Nephron (organoid): Measurements from ENCODE around the gene KCTD14.

Experiments
- H3K27ac Mint-ChIP-seq, 3 experiments: 2 replicates each; pipeline ENCODE4 v1.8.0; 2020; ENCODE audit warnings: mixed read lengths in 3 of 3, mild to moderate bottlenecking in 2 of 3, moderate library complexity in 1 of 3
- H3K27me3 Mint-ChIP-seq: 2 replicates; pipeline ENCODE4 v1.8.0; 2021; ENCODE audit warnings: low read depth, mild to moderate bottlenecking, moderate library complexity, mixed read lengths
- H3K36me3 Mint-ChIP-seq: 2 replicates; pipeline ENCODE4 v1.8.0; 2020; ENCODE audit warnings: low read depth, mixed read lengths
- H3K4me1 Mint-ChIP-seq: 2 replicates; pipeline ENCODE4 v1.8.0; 2020; ENCODE audit warnings: mixed read lengths
- H3K4me3 Mint-ChIP-seq, 3 experiments: 2 replicates each; pipeline ENCODE4 v1.8.0; 2020; ENCODE audit warnings: mild to moderate bottlenecking in 3 of 3, mixed read lengths in 3 of 3, moderate library complexity in 2 of 3
- H3K9me3 Mint-ChIP-seq: 2 replicates; pipeline ENCODE4 v1.8.0; 2020; ENCODE audit warnings: mixed read lengths
- CTCF ChIP-seq, 3 experiments: fragments of 200-600 bp; sonication (generic); IDR thresholded peaks; one replicate each; pipeline ENCODE4 v1.5.0; 2021; ENCODE audit warnings: antibody characterized with exemption in 3 of 3; ENCODE audit not compliant: unreplicated experiment in 3 of 3

Gene KCTD14

GRCh38 chr11:78050964-78051831 is 28.1 kb upstream of the KCTD14 start:
- no peak overlapping the region for H3K4me3 Mint-ChIP-seq
- H3K36me3 Mint-ChIP-seq: peaks cover 3% of the 10 kb centered on the region
- peak overlapping the region in 1 of 3 experiments; percentile 24 for H3K27ac Mint-ChIP-seq
- TF ChIP-seq CTCF (IDR thresholded peaks at IDR 0.05; ENCODE audit: unreplicated experiment in 3 of 3): no peak
- H3K4me1 Mint-ChIP-seq: peaks cover 4% of the 10 kb centered on the region
- no peaks in the 10 kb centered on the region for H3K9me3 Mint-ChIP-seq
- no peaks in the 10 kb centered on the region for H3K27me3 Mint-ChIP-seq

GRCh38 chr11:78049348-78049747 is 26.3 kb upstream of the KCTD14 start:
- TF ChIP-seq CTCF (IDR thresholded peaks at IDR 0.05; ENCODE audit: unreplicated experiment in 3 of 3): no peak
- Mint-ChIP-seq H3K36me3 (peaks cover 3% of the 10 kb centered on the region), H3K27me3 (no peaks in the 10 kb centered on the region), H3K4me3 (no peak overlapping the region), H3K4me1 (peaks cover 18% of the 10 kb centered on the region), H3K27ac (no peak overlapping the region), H3K9me3 (no peaks in the 10 kb centered on the region)

GRCh38 chr11:78048561-78048960 is 25.5 kb upstream of the KCTD14 start:
- Mint-ChIP-seq H3K36me3 (peaks cover 3% of the 10 kb centered on the region), H3K27ac (peak overlapping the region in 1 of 3 experiments; percentile 5), H3K27me3 (peaks cover under 1% of the 10 kb centered on the region), H3K4me1 (peaks cover 19% of the 10 kb centered on the region), H3K4me3 (no peak overlapping the region), H3K9me3 (no peaks in the 10 kb centered on the region)
- TF ChIP-seq CTCF (IDR thresholded peaks at IDR 0.05; ENCODE audit: unreplicated experiment in 3 of 3): no peak

- TF ChIP-seq CTCF (IDR thresholded peaks at IDR 0.05; ENCODE audit: unreplicated experiment in 3 of 3): no peak
- Mint-ChIP-seq H3K27me3 (peaks cover 3% of the 10 kb centered on the region), H3K4me1 (peaks cover 38% of the 10 kb centered on the region)
These were observed 23.4 kb upstream of the KCTD14 start for GRCh38 chr11:78046486-78046854.

GRCh38 chr11:78045851-78046485 is 22.9 kb upstream of the KCTD14 start:
- H3K4me3 Mint-ChIP-seq: peak overlapping the region; percentile 71 to 89 (median 78)
- H3K27ac Mint-ChIP-seq: peak overlapping the region; percentile 81 to 91 (median 89)
- H3K9me3 Mint-ChIP-seq: no peaks in the 10 kb centered on the region
- peaks cover 3% of the 10 kb centered on the region for H3K27me3 Mint-ChIP-seq
- no peaks in the 10 kb centered on the region for H3K36me3 Mint-ChIP-seq
- peaks cover 43% of the 10 kb centered on the region for H3K4me1 Mint-ChIP-seq
- TF ChIP-seq CTCF (IDR thresholded peaks at IDR 0.05; ENCODE audit: unreplicated experiment in 3 of 3): peak; percentile 99

More at GRCh38 chr11:78046486-78046854, 23.4 kb upstream of the KCTD14 start:
- Mint-ChIP-seq H3K4me3 (peak overlapping the region; percentile 45 to 71 (median 71)), H3K36me3 (no peaks in the 10 kb centered on the region), H3K9me3 (no peaks in the 10 kb centered on the region), H3K27ac (peak overlapping the region; percentile 81 to 89 (median 87))
